ENCODE data around the gene CRHR1.

GRCh38 chr17:45814622-45815606 lies 30.8 kb downstream of the CRHR1 start:
- TF ChIP-seq POLR2AphosphoS5 (IDR thresholded peaks at IDR 0.05; ENCODE audit: borderline replicate concordance, low read depth, low read length) (no peak), EZH2 (IDR thresholded peaks at IDR 0.05) (no peak), FOXP2 (optimal IDR thresholded peaks at IDR 0.05; ENCODE audit: control extremely low read depth, extremely low read length, insufficient read depth) (no peak)
